ENCODE data around the gene HES6. TPM values are rescaled to one million over a fixed set of nuclear protein-coding genes. Genes with fewer than 3 reads are reported as not detected.

The HES6 gene
- total and polyA plus RNA-seq, 2 of the 8 experiments (the other 6 are each of a cell fraction or from before 2014, with no cell fraction given): 32.6 to 36.3 TPM

- no peak for TF ChIP-seq ATF3 (IDR thresholded peaks at IDR 0.05; ENCODE audit: insufficient read depth, low read depth, low read length)
These were observed 13.2 kb upstream of the HES6 start (continued) for GRCh38 chr2:238252766-238253630.
